GM23338 (cell line): ENCODE data around the gene REXO5. TPM values are rescaled to one million over a fixed set of nuclear protein-coding genes. Genes with fewer than 3 reads are reported as not detected.

Source experiments
- ATAC-seq: fragments of 200-7000 bp; cut with Tn5 transposase; 3 replicates; pipeline ENCODE4 v1.9.1; 2020
- DNase-seq: peaks from one replicate; pipeline ENCODE4 v3.0.0-alpha.2; 2015; ENCODE audit warnings: low spot score
- H2AFZ ChIP-seq: fragments of 200-600 bp; sonication (generic); 2 replicates; pipeline ENCODE4 v1.8.0; 2016; ENCODE audit warnings: antibody characterized with exemption, mild to moderate bottlenecking, moderate library complexity
- H3F3A ChIP-seq: fragments of 200-600 bp; sonication (generic); replicated peaks from 2 replicates; pipeline ENCODE4 v1.8.0; 2017; ENCODE audit warnings: antibody characterized with exemption, mixed run types, low read depth
- H3K27ac ChIP-seq: fragments of 200-600 bp; sonication (generic); 2 replicates; pipeline ENCODE4 v1.6.1; 2016; ENCODE audit warnings: low read depth
- H3K27me3 ChIP-seq: fragments of 200-600 bp; sonication (generic); 2 replicates; pipeline ENCODE4 v1.8.0; 2016; ENCODE audit warnings: mild to moderate bottlenecking, mixed run types, moderate library complexity; ENCODE audit not compliant: insufficient read depth
- H3K36me3 ChIP-seq: fragments of 200-600 bp; sonication (generic); 2 replicates; pipeline ENCODE4 v1.8.0; 2016; ENCODE audit warnings: mild to moderate bottlenecking; ENCODE audit not compliant: insufficient read depth
- H3K4me1 ChIP-seq: fragments of 200-600 bp; sonication (generic); 2 replicates; pipeline ENCODE4 v1.8.0; 2016; ENCODE audit warnings: mild to moderate bottlenecking, moderate library complexity; ENCODE audit not compliant: insufficient read depth
- H3K4me2 ChIP-seq: fragments of 200-600 bp; sonication (generic); 2 replicates; pipeline ENCODE4 v1.7.1; 2017; ENCODE audit warnings: mixed run types
- H3K4me3 ChIP-seq: fragments of 200-600 bp; sonication (generic); 2 replicates; pipeline ENCODE4 v1.6.1; 2016; ENCODE audit warnings: mixed run types
- H3K79me2 ChIP-seq: fragments of 200-600 bp; sonication (generic); replicated peaks from 2 replicates; pipeline ENCODE4 v1.8.0; 2017; ENCODE audit warnings: mild to moderate bottlenecking; ENCODE audit not compliant: insufficient read depth
- H3K9me2 ChIP-seq: fragments of 200-600 bp; sonication (generic); 2 replicates; pipeline ENCODE4 v1.8.0; 2017; ENCODE audit not compliant: insufficient read depth
- H4K20me1 ChIP-seq: fragments of 200-600 bp; sonication (generic); replicated peaks from 2 replicates; pipeline ENCODE4 v1.8.0; 2017; ENCODE audit warnings: mild to moderate bottlenecking; ENCODE audit not compliant: insufficient read depth
- H3K27ac Mint-ChIP-seq: 2 replicates; pipeline ENCODE4 v1.8.0; 2020; ENCODE audit warnings: inconsistent platforms, mild to moderate bottlenecking, moderate library complexity, mixed read lengths
- H3K27me3 Mint-ChIP-seq: 3 replicates; pipeline ENCODE4 v1.8.0; 2022; ENCODE audit warnings: low read depth, mild to moderate bottlenecking, moderate library complexity, mixed read lengths, inconsistent platforms; ENCODE audit not compliant: insufficient read depth, poor library complexity
- H3K36me3 Mint-ChIP-seq: 3 replicates; pipeline ENCODE4 v1.8.0; 2021; ENCODE audit warnings: low read depth, mild to moderate bottlenecking, inconsistent platforms, moderate library complexity, mixed read lengths
- H3K4me1 Mint-ChIP-seq: 3 replicates; pipeline ENCODE4 v1.8.0; 2020; ENCODE audit warnings: mild to moderate bottlenecking, inconsistent platforms, mixed read lengths
- H3K4me3 Mint-ChIP-seq: 3 replicates; pipeline ENCODE4 v1.8.0; 2021; ENCODE audit warnings: moderate library complexity, mild to moderate bottlenecking, inconsistent platforms, mixed read lengths
- H3K9me3 Mint-ChIP-seq: 3 replicates; pipeline ENCODE4 v1.8.0; 2020; ENCODE audit warnings: moderate library complexity, mild to moderate bottlenecking, inconsistent platforms, mixed read lengths
- CREB1 ChIP-seq: fragments of 250-450 bp; sonication (Bioruptor Pico); IDR thresholded peaks from 2 replicates; pipeline ENCODE4 v1.5.0; 2020; ENCODE audit warnings: low read depth, mild to moderate bottlenecking, moderate library complexity
- CTCF ChIP-seq, 2 experiments: fragments of 200-600 bp in 1 of 2; sonication (generic) in 1 of 2; conservative IDR thresholded peaks; 2 replicates each; pipeline versions ENCODE4 v1.5.1 to v1.6.1; 2016 to 2017; ENCODE audit warnings: antibody characterized with exemption in 2 of 2, low read depth in 2 of 2, mild to moderate bottlenecking in 2 of 2, moderate library complexity in 1 of 2
- EZH2 ChIP-seq: fragments of 200-600 bp; sonication (generic); IDR thresholded peaks from one replicate; pipeline ENCODE4 v1.8.0; 2017; ENCODE audit warnings: antibody characterized with exemption, mild to moderate bottlenecking, low read depth; ENCODE audit not compliant: unreplicated experiment
- JUNB ChIP-seq: IDR thresholded peaks from one replicate; pipeline ENCODE4 v1.6.1; 2016; ENCODE audit warnings: antibody characterized with exemption; ENCODE audit not compliant: unreplicated experiment
- NANOG ChIP-seq: IDR thresholded peaks from 2 replicates; pipeline ENCODE4 v1.6.1; 2016; ENCODE audit warnings: antibody characterized with exemption, borderline replicate concordance
- STAT1 ChIP-seq: IDR thresholded peaks from one replicate; pipeline ENCODE4 v1.6.1; 2016; ENCODE audit warnings: antibody characterized with exemption; ENCODE audit not compliant: unreplicated experiment
- ZNF331 ChIP-seq: fragments of 250-450 bp; sonication (Bioruptor Pico); IDR thresholded peaks from 2 replicates; pipeline ENCODE4 v1.5.0; 2020; ENCODE audit warnings: low read depth, mild to moderate bottlenecking, moderate library complexity
- polyA plus RNA-seq: library from polyadenylated mRNA; unstranded; fragments of >200 nt; fragmentation: Nextera tagmentation; extraction: Ambion mirVana; gene quantifications from 2 replicates; pipeline ENCODE4 v1.2.1, GENCODE V29; 2016
- total RNA-seq: library from RNA; depleted of rRNA; stranded (reverse); fragments of >200 nt; shearing (Covaris generic); gene quantifications from 2 replicates; pipeline ENCODE4 v1.2.3, GENCODE V29; 2014

Gene REXO5
- total and polyA plus RNA-seq, 2 experiments from 2014 or later, result 6.5 to 6.9 TPM

- DNase-seq (no peak), ATAC-seq (no peak)
- Histone ChIP-seq H3F3A (no peaks in the 10 kb centered on the region), H3K36me3 (no peaks in the 10 kb centered on the region), H3K4me2 (no peak overlapping the region), H4K20me1 (no peaks in the 10 kb centered on the region), H2AFZ (no peak overlapping the region), H3K4me1 (no peaks in the 10 kb centered on the region), H3K27me3 (no peaks in the 10 kb centered on the region), H3K9me2 (no peaks in the 10 kb centered on the region), H3K4me3 (no peak overlapping the region), H3K79me2 (no peaks in the 10 kb centered on the region), H3K27ac (no peak overlapping the region)
- no peaks in the 10 kb centered on the region for H3K4me1 Mint-ChIP-seq
- H3K36me3 Mint-ChIP-seq, result no peaks in the 10 kb centered on the region
- H3K4me3 Mint-ChIP-seq, result no peak overlapping the region
- H3K27ac Mint-ChIP-seq, result no peak overlapping the region
- TF ChIP-seq EZH2 (no peak), CREB1 (no peak), JUNB (no peak), ZNF331 (CRISPR knock-in tag) (no peak), CTCF (conservative IDR thresholded peaks at IDR 0.05; ENCODE audit: low read depth in 2 of 2) (no peak), STAT1 (no peak), NANOG (no peak)
- H3K27me3 Mint-ChIP-seq, result peaks cover 3% of the 10 kb centered on the region
- H3K9me3 Mint-ChIP-seq, result no peaks in the 10 kb centered on the region
Measured at GRCh38 chr16:20773679-20774078, 32.6 kb upstream of the REXO5 start.

GRCh38 chr16:20774703-20775362, 31.5 kb upstream of the REXO5 start:
- peaks cover 3% of the 10 kb centered on the region for H3K27me3 Mint-ChIP-seq
- H3K27ac ChIP-seq, result no peak overlapping the region
- no peak overlapping the region for H3K4me3 ChIP-seq
- peak; percentile 100 for ATAC-seq
- H3K4me1 Mint-ChIP-seq, result no peaks in the 10 kb centered on the region
- no peaks in the 10 kb centered on the region for H3K9me3 Mint-ChIP-seq
- no peak overlapping the region for H3K4me3 Mint-ChIP-seq
- H3K36me3 Mint-ChIP-seq, result no peaks in the 10 kb centered on the region
- no peaks in the 10 kb centered on the region for H3K4me1 ChIP-seq
- 0 out of 2 replicates have a peak overlapping the region, but pooled peaks have one; percentile 59 for H2AFZ ChIP-seq
- no peaks in the 10 kb centered on the region for H3K79me2 ChIP-seq
- H3K27me3 ChIP-seq, result no peaks in the 10 kb centered on the region
- peak; percentile 84 to 95 for TF ChIP-seq CTCF (conservative IDR thresholded peaks at IDR 0.05; ENCODE audit: low read depth in 2 of 2)
- TF ChIP-seq NANOG, result no peak
- H3K4me2 ChIP-seq, result no peak overlapping the region
- no peak overlapping the region for H3K27ac Mint-ChIP-seq
- no peaks in the 10 kb centered on the region for H3K9me2 ChIP-seq
- no peaks in the 10 kb centered on the region for H3F3A ChIP-seq
- peak; percentile 92 for DNase-seq
- H3K36me3 ChIP-seq, result no peaks in the 10 kb centered on the region
- no peaks in the 10 kb centered on the region for H4K20me1 ChIP-seq
